Measurements from ENCODE around the gene CACNB4.

GRCh38 chr2:151823651-151824050, 275.2 kb downstream of the CACNB4 start:
- TF ChIP-seq CTCF (IDR thresholded peaks at IDR 0.05) (no peak), POLR2AphosphoS5 (IDR thresholded peaks at IDR 0.05) (no peak)

Measured in breast epithelium (tissue), 3 donors.